GM12801 (cell line): Measurements from ENCODE around the gene GRK3.

Source experiments
- TF ChIP-seq, protein P1 (sequence below): IDR thresholded peaks from one replicate; pipeline ENCODE4 v1.5.1; 2011; ENCODE audit warnings: control low read depth; ENCODE audit not compliant: insufficient read length; ENCODE audit errors: extremely low read depth

Gene GRK3

GRCh38 chr22:25572708-25573171 is 8.3 kb downstream of the GRK3 start:
- TF ChIP-seq, protein P1, sequence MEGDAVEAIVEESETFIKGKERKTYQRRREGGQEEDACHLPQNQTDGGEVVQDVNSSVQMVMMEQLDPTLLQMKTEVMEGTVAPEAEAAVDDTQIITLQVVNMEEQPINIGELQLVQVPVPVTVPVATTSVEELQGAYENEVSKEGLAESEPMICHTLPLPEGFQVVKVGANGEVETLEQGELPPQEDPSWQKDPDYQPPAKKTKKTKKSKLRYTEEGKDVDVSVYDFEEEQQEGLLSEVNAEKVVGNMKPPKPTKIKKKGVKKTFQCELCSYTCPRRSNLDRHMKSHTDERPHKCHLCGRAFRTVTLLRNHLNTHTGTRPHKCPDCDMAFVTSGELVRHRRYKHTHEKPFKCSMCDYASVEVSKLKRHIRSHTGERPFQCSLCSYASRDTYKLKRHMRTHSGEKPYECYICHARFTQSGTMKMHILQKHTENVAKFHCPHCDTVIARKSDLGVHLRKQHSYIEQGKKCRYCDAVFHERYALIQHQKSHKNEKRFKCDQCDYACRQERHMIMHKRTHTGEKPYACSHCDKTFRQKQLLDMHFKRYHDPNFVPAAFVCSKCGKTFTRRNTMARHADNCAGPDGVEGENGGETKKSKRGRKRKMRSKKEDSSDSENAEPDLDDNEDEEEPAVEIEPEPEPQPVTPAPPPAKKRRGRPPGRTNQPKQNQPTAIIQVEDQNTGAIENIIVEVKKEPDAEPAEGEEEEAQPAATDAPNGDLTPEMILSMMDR, result no peak

DNA sequence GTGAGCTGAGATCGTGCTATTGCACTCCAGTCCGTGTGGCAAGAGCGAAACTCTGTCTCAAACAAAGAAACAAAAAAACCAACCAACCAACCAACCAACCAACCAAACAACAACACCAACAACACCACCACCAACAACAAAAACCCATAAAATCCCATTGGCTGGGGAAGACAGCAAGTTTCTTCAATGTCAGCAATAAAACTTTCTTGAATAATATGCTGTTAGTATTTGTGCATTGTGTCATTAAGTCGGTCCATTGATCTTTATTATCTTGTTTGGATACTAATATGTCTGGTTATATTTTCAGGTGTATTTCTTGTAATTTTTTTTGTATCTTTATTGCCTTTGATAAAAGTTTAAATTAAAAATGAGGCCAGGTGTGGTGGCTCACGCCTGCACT is 9.4 kb downstream of the GRK3 start:
- TF ChIP-seq, protein P1, result no peak

DNA sequence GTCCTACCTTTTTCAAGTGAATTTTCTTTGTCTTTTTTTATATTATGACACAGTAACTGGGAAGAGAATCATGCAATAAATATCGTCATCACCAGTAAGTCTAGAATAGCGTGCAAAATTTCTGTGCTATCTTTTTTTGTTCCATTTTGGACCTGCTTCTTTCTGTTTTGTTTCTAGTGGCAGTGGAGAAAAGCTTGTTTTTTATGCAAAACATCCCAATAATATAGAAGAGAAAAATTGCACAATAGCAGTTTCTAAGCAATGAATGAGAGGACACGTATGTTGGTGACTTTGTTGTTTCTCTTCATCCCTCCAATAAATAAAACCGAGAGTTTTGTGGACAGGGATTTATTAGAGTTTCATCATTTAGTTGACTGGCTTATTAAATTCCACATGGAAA is 10.3 kb downstream of the GRK3 start:
- TF ChIP-seq, protein P1, result no peak

DNA sequence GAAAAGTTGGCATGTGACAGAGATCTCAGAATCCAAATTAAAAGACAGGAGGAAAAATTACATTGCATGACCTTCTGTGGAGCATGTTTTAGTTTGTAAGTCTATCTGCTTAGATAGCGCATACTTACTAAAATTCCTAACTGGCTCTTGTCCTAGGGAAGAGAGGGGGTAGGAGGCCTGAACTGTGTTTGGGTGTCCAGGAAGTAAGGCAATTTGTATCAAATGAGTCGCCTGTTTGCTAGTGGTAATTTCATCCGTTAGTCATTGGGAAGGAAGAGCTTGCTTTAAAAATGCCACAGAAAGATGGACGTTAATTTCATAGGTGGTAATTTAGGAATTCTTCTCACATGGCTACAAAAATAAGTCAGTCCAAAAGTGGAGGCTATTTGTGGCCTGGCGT is 18.5 kb downstream of the GRK3 start:
- TF ChIP-seq, protein P1, result no peak

DNA sequence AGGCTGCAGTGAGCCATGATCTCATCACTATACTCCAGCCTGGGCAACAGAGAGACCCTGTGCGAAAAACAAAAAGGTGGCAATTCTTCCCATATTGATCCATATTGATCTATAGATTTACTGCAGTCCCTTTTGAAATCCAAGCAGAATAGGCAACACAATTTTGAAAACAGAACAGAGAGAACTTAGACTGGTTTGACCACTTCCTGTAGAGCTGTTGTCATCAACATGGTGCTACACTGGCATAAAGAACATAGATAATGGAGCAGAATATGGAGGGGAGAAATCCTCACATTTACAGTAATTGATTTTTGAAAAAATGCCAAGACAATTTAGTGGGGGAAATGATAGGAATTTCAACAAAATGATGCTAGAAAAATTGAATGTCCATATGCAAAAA is 34.1 kb downstream of the GRK3 start:
- TF ChIP-seq, protein P1, result no peak

DNA sequence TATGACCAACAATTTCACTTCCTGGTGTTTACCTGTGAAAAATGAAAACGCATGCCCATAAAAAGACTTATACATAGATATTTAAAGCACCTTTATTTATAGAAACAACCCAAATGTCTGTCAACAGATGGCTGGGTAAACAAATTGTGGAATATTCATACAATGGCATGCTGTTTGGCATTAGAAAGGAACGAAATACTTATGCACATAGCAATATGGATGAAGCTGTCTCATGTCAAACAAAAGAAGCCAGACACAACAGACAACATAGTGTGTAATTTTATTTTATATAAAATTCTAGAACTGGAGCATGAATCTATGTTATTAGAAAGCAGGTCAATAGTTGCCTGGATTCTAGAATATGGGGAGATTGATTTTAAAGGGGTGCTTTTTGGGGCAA is 38.0 kb downstream of the GRK3 start:
- TF ChIP-seq, protein P1, result no peak

GRCh38 chr22:25602916-25603315 is 38.4 kb downstream of the GRK3 start:
- TF ChIP-seq, protein P1, result no peak

DNA sequence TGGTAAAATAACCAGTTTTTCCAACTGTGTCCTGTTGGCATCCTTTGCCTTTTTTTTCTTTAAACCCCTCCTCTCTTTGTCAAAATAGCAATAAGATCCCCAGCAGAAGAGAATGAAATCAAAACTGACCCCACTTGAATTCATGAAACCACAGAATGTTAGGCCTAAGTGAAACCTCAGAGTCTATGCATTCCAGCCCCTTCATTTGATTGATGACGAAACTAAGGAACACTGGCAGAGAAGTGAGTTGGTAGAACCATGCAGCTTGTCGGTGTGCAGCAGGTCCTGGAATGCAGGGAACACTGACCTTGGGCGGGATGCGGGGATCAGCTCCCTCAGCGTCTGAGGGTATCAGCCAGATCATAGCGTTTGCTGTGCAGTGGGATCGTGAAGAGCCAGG is 57.5 kb downstream of the GRK3 start:
- TF ChIP-seq, protein P1, result no peak
